SK-N-SH (cell line): ENCODE data around the gene LECT2.

Experiments used
- CTCF ChIP-seq: fragments of 200-600 bp; sonication (generic); IDR thresholded peaks from 2 replicates; pipeline ENCODE4 v1.6.1; 2017; ENCODE audit warnings: antibody characterized with exemption, mild to moderate bottlenecking, moderate library complexity
- EP300 ChIP-seq, 2 experiments: IDR thresholded peaks; 2 replicates each; pipeline versions ENCODE4 v1.4.0 to v1.6.1; 2012; ENCODE audit warnings: borderline replicate concordance in 1 of 2, low read depth in 1 of 2, low read length in 1 of 2
- EZH2phosphoT487 ChIP-seq: fragments of 200-600 bp; sonication (generic); IDR thresholded peaks from 2 replicates; pipeline ENCODE4 v1.6.1; 2017; ENCODE audit warnings: low read depth, mixed run types, mild to moderate bottlenecking, antibody characterized with exemption, moderate library complexity, borderline replicate concordance
- FOXJ3 ChIP-seq: sonication (generic); formaldehyde crosslinking; IDR thresholded peaks from 2 replicates; pipeline ENCODE4 v1.5.1; 2020; ENCODE audit warnings: mild to moderate bottlenecking, missing genetic modification reagents
- FOXM1 ChIP-seq: IDR thresholded peaks from 2 replicates; pipeline ENCODE4 v1.4.0; 2012; ENCODE audit warnings: low read depth, mild to moderate bottlenecking
- NRF1 ChIP-seq: IDR thresholded peaks from 2 replicates; pipeline ENCODE4 v1.6.1; 2012; ENCODE audit warnings: low read depth, mild to moderate bottlenecking, low read length
- POLR2AphosphoS5 ChIP-seq: IDR thresholded peaks from 2 replicates; pipeline ENCODE4 v1.6.1; 2012; ENCODE audit warnings: low read depth, low read length
- RFX5 ChIP-seq: IDR thresholded peaks from 2 replicates; pipeline ENCODE4 v1.6.1; 2012; ENCODE audit warnings: mild to moderate bottlenecking, improper control_type of control experiment, low read length

- no peak for TF ChIP-seq CTCF
- peak; percentile 98 for TF ChIP-seq POLR2AphosphoS5
- peak; percentile 97 to 99 for TF ChIP-seq EP300 (IDR thresholded peaks at IDR 0.05; ENCODE audit: borderline replicate concordance in 1 of 2, low read depth in 1 of 2, low read length in 1 of 2)
- no peak for TF ChIP-seq EZH2phosphoT487
- peak; percentile 93 for TF ChIP-seq FOXJ3 (CRISPR knock-in tag)
- TF ChIP-seq RFX5 = no peak; the same call in 1 of the 2 replicates
- TF ChIP-seq FOXM1 = peak; percentile 96
- no peak for TF ChIP-seq NRF1
Measured at GRCh38 chr5:135993880-135994636, 39.3 kb upstream of the LECT2 start.
